NCI-H748 treated with DMSO at 0.1 percent for 48 hours (cell line): ENCODE results near the gene SDK2.

Experiments used
- DNase-seq: peaks from one replicate; lab custom pipeline; 2025; lab: John Stamatoyannopoulos, UW

The SDK2 gene

GRCh38 chr17:73609758-73610157, 34.5 kb downstream of the SDK2 start:
- DNase-seq: no peak

GRCh38 chr17:73609060-73609459, 35.2 kb downstream of the SDK2 start:
- DNase-seq: no peak

GRCh38 chr17:73605444-73605843, 38.8 kb downstream of the SDK2 start:
- DNase-seq: no peak

GRCh38 chr17:73604476-73604875, 39.8 kb downstream of the SDK2 start:
- no peak for DNase-seq

GRCh38 chr17:73603971-73604370, 40.3 kb downstream of the SDK2 start:
- no peak for DNase-seq

- no peak for DNase-seq
These were observed 44.0 kb downstream of the SDK2 start for GRCh38 chr17:73600103-73600871.

GRCh38 chr17:73599599-73599998, 44.6 kb downstream of the SDK2 start:
- no peak for DNase-seq

GRCh38 chr17:73598212-73598611, 46.0 kb downstream of the SDK2 start:
- DNase-seq: no peak

GRCh38 chr17:73595931-73596330, 48.3 kb downstream of the SDK2 start:
- no peak for DNase-seq

GRCh38 chr17:73595479-73595878, 48.8 kb downstream of the SDK2 start:
- no peak for DNase-seq

GRCh38 chr17:73595068-73595467, 49.2 kb downstream of the SDK2 start:
- DNase-seq: no peak

- no peak for DNase-seq
These were observed 49.6 kb downstream of the SDK2 start for GRCh38 chr17:73594598-73594997.

- DNase-seq: no peak
These were observed 50.2 kb downstream of the SDK2 start for GRCh38 chr17:73594025-73594424.

- no peak for DNase-seq
These were observed 50.8 kb downstream of the SDK2 start for GRCh38 chr17:73593249-73593965.

GRCh38 chr17:73592501-73592961, 51.7 kb downstream of the SDK2 start:
- DNase-seq: no peak

GRCh38 chr17:73592079-73592415, 52.2 kb downstream of the SDK2 start:
- DNase-seq: no peak

- DNase-seq: no peak
These were observed 52.8 kb downstream of the SDK2 start for GRCh38 chr17:73591296-73592078.

GRCh38 chr17:73589363-73589980, 54.8 kb downstream of the SDK2 start:
- peak; percentile 53 for DNase-seq

GRCh38 chr17:73588891-73589290, 55.4 kb downstream of the SDK2 start:
- DNase-seq: peak; percentile 6

GRCh38 chr17:73588301-73588846, 55.9 kb downstream of the SDK2 start:
- no peak for DNase-seq

GRCh38 chr17:73586921-73587602, 57.2 kb downstream of the SDK2 start:
- no peak for DNase-seq
